Esophagus squamous epithelium (tissue), 4 donors: Measurements from ENCODE around the gene ALDH8A1.

Source experiments
- CTCF ChIP-seq, 6 experiments: fragments of 450-650 bp in 4 of 6; fragments of 200-600 bp in 2 of 6; sonication (generic) in 2 of 6; IDR thresholded peaks; one replicate each; pipeline ENCODE4 v1.5.1; 2016 to 2019; ENCODE audit warnings: antibody characterized with exemption in 6 of 6, mild to moderate bottlenecking in 4 of 6, moderate library complexity in 4 of 6
- POLR2A ChIP-seq, 4 donors: fragments of 450-650 bp; IDR thresholded peaks; one replicate each; pipeline ENCODE4 v1.6.1; 2017; ENCODE audit warnings: antibody characterized with exemption in 4 of 4, mild to moderate bottlenecking in 4 of 4, moderate library complexity in 3 of 4

- TF ChIP-seq POLR2A (IDR thresholded peaks at IDR 0.05) (no peak), CTCF (IDR thresholded peaks at IDR 0.05) (no peak)
Observed at GRCh38 chr6:134962421-134962820, 12.5 kb upstream of the ALDH8A1 start.
